ENCODE results near the gene BCL6B. TPM values are rescaled to one million over a fixed set of nuclear protein-coding genes. Genes with fewer than 3 reads are reported as not detected.

BCL6B gene
- total RNA-seq, 1 experiment from 2014 or later: 0.58 TPM

GRCh38 chr17:7058831-7059447, 36.1 kb downstream of the BCL6B start:
- no peak for DNase-seq (ENCODE audit: low spot score)
- H3K4me1 ChIP-seq (ENCODE audit: insufficient read depth, low read length, poor library complexity, severe bottlenecking): no peaks in the 10 kb centered on the region
- no peak overlapping the region for H3K4me3 ChIP-seq (ENCODE audit: low read depth, low read length, poor library complexity, severe bottlenecking)
- H3K36me3 ChIP-seq (ENCODE audit: insufficient read depth, low read length, poor library complexity, severe bottlenecking): no peaks in the 10 kb centered on the region
- no peaks in the 10 kb centered on the region for H3K27me3 ChIP-seq (replicated peaks; ENCODE audit: insufficient read depth, low read depth, low read length, poor library complexity)
- ChIA-PET POLR2A (ENCODE audit: low non-redundant PET) (interaction anchor here (0.7 kb wide), 1 partner anchor 159 kb away, joined by 15 read pairs; no protein-coding TSS in a partner anchor), CTCF (no interaction called here)
- intact Hi-C loops (cut with micrococcal nuclease; ENCODE audit: unreplicated experiment): no loop called here
- no peaks in the 10 kb centered on the region for H3K9me3 ChIP-seq (ENCODE audit: low read depth, low read length, poor library complexity, severe bottlenecking)
- TF ChIP-seq EZH2 (IDR thresholded peaks at IDR 0.05; ENCODE audit: borderline replicate concordance, low read depth, low read length, poor library complexity, severe bottlenecking) (no peak), CTCF (conservative IDR thresholded peaks at IDR 0.05; ENCODE audit: low read depth, low read length) (no peak)
- BruUV-seq (replicated peaks): no TSS peak
- no peak overlapping the region for H3K27ac ChIP-seq (ENCODE audit: low read depth, low read length, poor library complexity, severe bottlenecking)

- Histone ChIP-seq H3K4me1 (ENCODE audit: insufficient read depth, low read length, poor library complexity, severe bottlenecking) (no peaks in the 10 kb centered on the region), H3K36me3 (ENCODE audit: insufficient read depth, low read length, poor library complexity, severe bottlenecking) (no peaks in the 10 kb centered on the region), H3K27ac (ENCODE audit: low read depth, low read length, poor library complexity, severe bottlenecking) (no peak overlapping the region), H3K9me3 (ENCODE audit: low read depth, low read length, poor library complexity, severe bottlenecking) (no peaks in the 10 kb centered on the region), H3K27me3 (replicated peaks; ENCODE audit: insufficient read depth, low read depth, low read length, poor library complexity) (no peaks in the 10 kb centered on the region), H3K4me3 (ENCODE audit: low read depth, low read length, poor library complexity, severe bottlenecking) (no peak overlapping the region)
- ChIA-PET POLR2A (ENCODE audit: low non-redundant PET) (no interaction called here), CTCF (no interaction called here)
- peak; percentile 27 for DNase-seq (ENCODE audit: low spot score)
- intact Hi-C loops (cut with micrococcal nuclease; ENCODE audit: unreplicated experiment): no loop called here
- no peak for TF ChIP-seq EZH2 (IDR thresholded peaks at IDR 0.05; ENCODE audit: borderline replicate concordance, low read depth, low read length, poor library complexity, severe bottlenecking)
- no peak for TF ChIP-seq CTCF (conservative IDR thresholded peaks at IDR 0.05; ENCODE audit: low read depth, low read length)
- BruUV-seq (replicated peaks): no TSS peak
These were observed 37.5 kb downstream of the BCL6B start for GRCh38 chr17:7060165-7060891.

- H3K9me3 ChIP-seq (ENCODE audit: low read depth, low read length, poor library complexity, severe bottlenecking): peaks cover 6% of the 10 kb centered on the region
- BruUV-seq (replicated peaks): no TSS peak
- ChIA-PET POLR2A (ENCODE audit: low non-redundant PET) (no interaction called here), CTCF (no interaction called here)
- no peaks in the 10 kb centered on the region for H3K4me1 ChIP-seq (ENCODE audit: insufficient read depth, low read length, poor library complexity, severe bottlenecking)
- no peak for DNase-seq (ENCODE audit: low spot score)
- no peaks in the 10 kb centered on the region for H3K27me3 ChIP-seq (replicated peaks; ENCODE audit: insufficient read depth, low read depth, low read length, poor library complexity)
- no peaks in the 10 kb centered on the region for H3K36me3 ChIP-seq (ENCODE audit: insufficient read depth, low read length, poor library complexity, severe bottlenecking)
- no peak overlapping the region for H3K27ac ChIP-seq (ENCODE audit: low read depth, low read length, poor library complexity, severe bottlenecking)
- no peak overlapping the region for H3K4me3 ChIP-seq (ENCODE audit: low read depth, low read length, poor library complexity, severe bottlenecking)
- no peak for TF ChIP-seq EZH2 (IDR thresholded peaks at IDR 0.05; ENCODE audit: borderline replicate concordance, low read depth, low read length, poor library complexity, severe bottlenecking)
- no peak for TF ChIP-seq CTCF (conservative IDR thresholded peaks at IDR 0.05; ENCODE audit: low read depth, low read length)
- intact Hi-C loops (cut with micrococcal nuclease; ENCODE audit: unreplicated experiment): no loop called here
These were observed 40.8 kb downstream of the BCL6B start for GRCh38 chr17:7063518-7064094.

Data from A673 (cell line).